ENCODE measurements around the gene RNF151. TPM values are rescaled to one million over a fixed set of nuclear protein-coding genes. Genes with fewer than 3 reads are reported as not detected.

The RNF151 gene
- total RNA-seq, 2 donors from 2014 or later = not detected

DNA sequence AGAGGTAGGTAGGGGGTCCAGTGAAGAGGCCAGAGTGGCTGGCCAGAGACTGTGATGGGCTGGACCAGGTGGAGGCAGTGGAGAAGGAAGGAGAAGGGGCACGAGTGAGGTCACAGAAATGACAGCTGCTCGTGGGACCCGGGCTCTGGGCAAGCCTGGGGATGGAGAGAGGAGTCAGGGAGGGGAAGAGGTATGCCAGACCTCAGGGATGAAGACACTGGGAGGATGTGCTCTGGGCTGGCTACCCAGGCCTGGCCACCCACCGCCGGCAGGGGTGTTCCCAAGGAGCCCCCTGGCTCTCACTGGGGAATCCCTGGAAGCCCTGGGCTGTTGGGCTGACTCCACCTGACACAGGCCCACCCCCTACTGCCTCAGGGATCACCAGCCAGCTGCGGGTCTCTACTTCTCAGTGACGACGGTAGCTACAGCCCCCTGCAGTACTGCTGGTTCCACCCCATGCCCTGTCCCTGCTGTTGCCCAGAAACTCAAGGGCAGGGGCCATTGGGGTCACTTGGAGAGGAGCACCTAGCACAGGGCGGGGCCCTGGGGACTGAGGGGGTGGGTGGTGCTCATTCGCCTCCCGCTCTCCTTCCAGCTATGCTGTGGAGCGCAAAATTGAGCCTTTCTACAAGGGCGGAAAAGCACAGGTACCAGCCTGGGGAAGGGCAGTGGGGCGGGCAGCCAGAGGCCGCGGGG, 7.0 kb downstream of the RNF151 start:
- no peaks in the 10 kb centered on the region for H3K9me3 Mint-ChIP-seq
- DNase-seq (ENCODE audit: low spot score) (no peak), ATAC-seq (no peak)
- H3K27ac Mint-ChIP-seq = no peak overlapping the region
- H3K4me1 Mint-ChIP-seq (ENCODE audit: low read depth in 2 of 2) = peaks cover 18 to 21% of the 10 kb centered on the region in 2 donors
- no peaks in the 10 kb centered on the region for H3K27me3 Mint-ChIP-seq
- no peaks in the 10 kb centered on the region for H3K36me3 Mint-ChIP-seq
- H3K4me3 Mint-ChIP-seq = no peak overlapping the region

DNA sequence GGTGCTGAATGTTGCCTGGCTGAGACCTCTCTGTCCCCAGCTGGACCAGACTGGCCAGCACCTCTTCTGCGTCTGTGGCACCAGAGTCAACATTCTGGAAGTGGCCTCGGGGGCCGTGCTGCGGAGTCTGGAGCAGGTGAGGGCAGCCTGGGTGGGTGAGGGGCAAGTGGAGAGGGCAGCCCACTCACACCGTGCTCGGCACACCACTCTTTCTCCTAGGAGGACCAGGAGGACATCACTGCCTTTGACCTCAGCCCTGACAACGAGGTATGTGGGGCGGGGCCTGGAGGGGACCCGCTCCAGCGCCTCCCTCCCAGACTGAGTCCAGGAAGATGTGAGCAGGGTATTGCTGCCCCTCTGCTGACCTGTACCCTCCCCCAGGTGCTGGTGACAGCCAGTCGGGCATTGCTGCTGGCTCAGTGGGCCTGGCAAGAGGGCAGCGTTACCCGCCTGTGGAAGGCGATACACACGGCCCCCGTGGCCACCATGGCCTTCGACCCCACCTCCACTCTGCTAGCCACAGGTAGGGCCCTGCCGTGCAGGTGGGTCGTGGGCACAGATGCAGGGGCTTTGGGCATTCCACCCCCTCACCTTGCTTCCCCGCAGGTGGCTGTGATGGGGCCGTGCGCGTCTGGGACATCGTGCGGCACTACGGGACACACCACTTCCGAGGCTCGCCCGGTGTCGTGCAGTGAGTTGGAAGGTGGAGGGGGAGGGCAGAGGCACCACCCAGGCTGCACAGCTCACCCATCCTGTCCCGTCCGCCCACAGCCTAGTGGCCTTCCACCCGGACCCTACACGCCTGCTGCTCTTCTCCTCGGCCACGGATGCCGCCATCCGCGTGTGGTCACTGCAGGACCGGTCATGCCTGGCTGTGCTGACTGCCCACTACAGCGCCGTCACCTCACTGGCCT, 7.8 kb downstream of the RNF151 start:
- ATAC-seq (no peak), DNase-seq (ENCODE audit: low spot score) (no peak)
- Mint-ChIP-seq H3K27me3 (no peaks in the 10 kb centered on the region), H3K4me1 (ENCODE audit: low read depth in 2 of 2) (peaks cover 18 to 21% of the 10 kb centered on the region in 2 donors), H3K36me3 (no peaks in the 10 kb centered on the region), H3K9me3 (no peaks in the 10 kb centered on the region), H3K27ac (no peak overlapping the region), H3K4me3 (no peak overlapping the region)

DNA sequence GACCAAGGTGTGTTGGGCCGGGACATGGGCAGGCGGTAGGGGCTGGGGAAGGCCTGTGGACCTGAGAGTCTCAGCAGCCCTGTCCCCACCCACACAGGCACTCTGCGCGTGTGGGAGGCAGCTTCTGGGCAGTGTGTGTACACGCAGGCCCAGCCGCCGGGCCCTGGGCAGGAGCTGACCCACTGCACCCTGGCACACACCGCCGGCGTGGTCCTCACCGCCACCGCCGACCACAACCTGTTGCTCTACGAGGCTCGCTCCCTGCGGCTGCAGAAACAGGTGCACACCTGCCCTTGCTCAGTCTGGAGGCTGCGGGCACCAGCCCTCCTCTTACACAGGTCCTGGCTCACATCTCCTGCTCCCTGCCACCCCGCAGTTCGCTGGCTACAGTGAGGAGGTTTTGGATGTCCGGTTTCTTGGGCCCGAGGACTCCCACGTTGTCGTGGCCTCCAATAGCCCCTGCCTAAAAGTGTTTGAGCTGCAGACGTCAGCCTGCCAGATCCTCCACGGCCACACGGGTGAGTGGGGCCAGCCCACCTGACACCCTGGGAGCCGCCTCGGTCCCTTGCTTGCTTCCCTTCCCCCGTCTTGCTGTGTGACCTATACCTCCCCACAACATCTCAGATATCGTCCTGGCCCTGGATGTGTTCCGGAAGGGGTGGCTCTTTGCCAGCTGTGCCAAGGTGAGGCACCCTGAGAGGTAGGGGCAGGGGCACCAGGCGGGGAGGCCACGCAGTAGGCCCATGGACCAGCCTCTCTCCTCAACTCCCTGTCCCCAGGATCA, 9.0 kb downstream of the RNF151 start:
- ATAC-seq (no peak), DNase-seq (ENCODE audit: low spot score) (no peak)
- Mint-ChIP-seq H3K4me3 (no peak overlapping the region), H3K27me3 (peaks cover 0 to 2% of the 10 kb centered on the region in 2 donors), H3K9me3 (no peaks in the 10 kb centered on the region), H3K4me1 (ENCODE audit: low read depth in 2 of 2) (peaks cover 18 to 21% of the 10 kb centered on the region in 2 donors), H3K36me3 (no peaks in the 10 kb centered on the region), H3K27ac (no peak overlapping the region)

DNA sequence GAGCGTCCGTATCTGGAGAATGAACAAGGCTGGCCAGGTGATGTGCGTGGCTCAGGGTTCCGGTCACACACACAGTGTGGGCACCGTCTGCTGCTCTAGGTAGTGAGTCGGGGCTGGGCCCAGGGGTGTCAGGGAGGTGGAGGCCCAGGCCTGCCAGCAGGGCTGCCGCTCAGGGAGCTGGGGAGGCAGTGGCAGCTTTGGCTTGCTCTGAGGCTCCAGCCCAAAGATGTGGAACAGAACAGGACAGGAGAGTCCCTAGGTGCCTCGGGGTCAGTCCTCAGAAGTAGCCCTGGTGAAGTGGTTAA, 9.5 kb downstream of the RNF151 start:
- Mint-ChIP-seq H3K27me3 (peaks cover 0 to 2% of the 10 kb centered on the region in 2 donors), H3K36me3 (no peaks in the 10 kb centered on the region), H3K4me1 (ENCODE audit: low read depth in 2 of 2) (peaks cover 14 to 15% of the 10 kb centered on the region in 2 donors), H3K9me3 (no peaks in the 10 kb centered on the region), H3K4me3 (no peak overlapping the region), H3K27ac (no peak overlapping the region)
- no peak for DNase-seq (ENCODE audit: low spot score)
- no peak for ATAC-seq

DNA sequence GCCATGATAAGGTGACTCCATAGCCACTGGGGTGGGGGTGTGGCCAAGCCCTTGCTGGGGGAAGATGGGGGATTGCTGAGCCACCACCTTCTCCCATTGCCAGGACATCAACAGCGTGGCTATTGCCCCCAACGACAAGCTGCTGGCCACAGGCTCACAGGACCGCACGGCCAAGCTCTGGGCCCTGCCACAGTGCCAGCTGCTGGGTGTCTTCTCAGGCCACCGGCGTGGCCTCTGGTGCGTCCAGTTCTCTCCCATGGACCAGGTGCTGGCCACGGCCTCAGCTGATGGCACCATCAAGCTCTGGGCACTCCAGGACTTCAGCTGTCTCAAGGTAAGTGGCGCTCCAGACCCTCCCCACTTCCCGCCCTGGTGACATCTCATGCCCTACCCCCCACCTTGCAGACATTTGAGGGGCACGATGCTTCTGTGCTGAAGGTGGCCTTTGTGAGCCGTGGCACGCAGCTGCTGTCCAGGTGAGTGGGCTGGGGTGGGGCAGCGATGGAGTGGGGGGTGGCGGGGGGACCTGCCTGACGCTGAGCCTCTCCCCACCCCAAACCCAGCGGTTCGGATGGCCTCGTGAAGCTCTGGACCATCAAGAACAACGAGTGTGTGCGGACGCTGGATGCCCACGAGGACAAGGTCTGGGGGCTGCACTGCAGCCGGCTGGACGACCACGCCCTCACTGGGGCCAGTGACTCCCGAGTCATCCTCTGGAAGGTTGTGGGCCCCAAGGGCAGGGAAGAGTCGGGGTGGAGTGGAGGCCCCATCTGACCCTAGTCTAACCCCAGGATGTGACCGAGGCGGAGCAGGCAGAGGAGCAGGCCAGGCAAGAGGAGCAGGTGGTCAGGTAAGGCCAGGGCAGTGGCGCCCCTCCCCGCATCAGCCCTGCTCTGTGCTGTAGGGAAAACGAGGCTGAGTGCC, 10.6 kb downstream of the RNF151 start:
- no peak overlapping the region for H3K4me3 Mint-ChIP-seq
- no peak for DNase-seq (ENCODE audit: low spot score)
- no peaks in the 10 kb centered on the region for H3K9me3 Mint-ChIP-seq
- H3K27me3 Mint-ChIP-seq = peaks cover 0 to 4% of the 10 kb centered on the region in 2 donors
- H3K36me3 Mint-ChIP-seq = no peaks in the 10 kb centered on the region
- H3K4me1 Mint-ChIP-seq (ENCODE audit: low read depth in 2 of 2) = peaks cover 5 to 8% of the 10 kb centered on the region in 2 donors
- ATAC-seq = no peak
- no peak overlapping the region for H3K27ac Mint-ChIP-seq

DNA sequence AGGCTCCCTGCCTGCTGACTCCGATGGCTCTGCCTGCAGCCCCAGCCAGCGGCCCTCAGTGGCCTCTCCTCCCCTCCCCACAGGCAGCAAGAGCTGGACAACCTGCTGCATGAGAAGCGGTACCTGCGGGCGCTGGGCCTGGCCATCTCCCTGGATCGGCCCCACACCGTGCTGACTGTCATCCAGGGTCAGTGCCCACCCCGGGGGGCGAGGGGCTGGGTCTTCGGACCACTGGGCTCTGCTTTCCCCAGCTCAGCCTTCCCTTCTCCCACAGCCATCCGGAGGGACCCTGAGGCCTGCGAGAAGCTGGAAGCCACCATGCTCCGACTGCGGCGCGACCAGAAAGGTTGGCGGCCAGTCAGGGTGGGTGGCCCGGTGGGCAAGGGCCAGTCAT, 11.2 kb downstream of the RNF151 start:
- no peak for ATAC-seq
- H3K9me3 Mint-ChIP-seq = no peaks in the 10 kb centered on the region
- H3K27ac Mint-ChIP-seq = no peak overlapping the region
- no peaks in the 10 kb centered on the region for H3K36me3 Mint-ChIP-seq
- no peak for DNase-seq (ENCODE audit: low spot score)
- peaks cover 4 to 8% of the 10 kb centered on the region in 2 donors for H3K4me1 Mint-ChIP-seq (ENCODE audit: low read depth in 2 of 2)
- H3K4me3 Mint-ChIP-seq = no peak overlapping the region
- H3K27me3 Mint-ChIP-seq = peaks cover 0 to 6% of the 10 kb centered on the region in 2 donors

DNA sequence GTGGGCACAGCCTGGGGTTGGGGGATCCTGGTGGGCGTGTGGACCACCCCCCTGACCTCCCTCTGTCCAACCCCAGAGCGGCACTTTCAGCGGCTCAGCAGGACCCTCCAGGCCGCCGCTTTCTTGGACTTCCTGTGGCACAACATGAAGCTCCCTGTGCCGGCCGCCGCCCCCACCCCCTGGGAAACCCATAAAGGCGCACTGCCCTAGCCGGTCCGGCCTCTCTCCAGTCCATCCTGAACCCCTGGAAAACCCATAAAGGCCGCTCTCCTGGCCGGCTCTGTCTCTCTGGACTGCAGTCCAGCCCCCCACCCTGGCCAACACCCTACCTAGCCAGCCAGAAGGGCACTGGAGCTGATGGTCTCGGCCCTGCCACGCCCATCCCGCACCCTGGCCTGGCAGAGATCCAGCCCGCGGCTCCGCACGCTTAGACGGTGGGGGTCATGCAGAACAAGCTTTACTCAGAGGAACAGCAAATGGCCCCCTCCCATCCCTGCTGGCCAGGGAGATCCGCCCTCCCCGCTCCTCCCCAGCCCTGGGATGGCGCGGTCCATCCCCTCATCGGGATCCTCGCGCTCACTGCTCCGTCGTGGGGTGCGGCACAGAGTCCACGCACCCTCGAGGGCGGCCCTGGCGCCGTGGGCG, 11.9 kb downstream of the RNF151 start:
- Mint-ChIP-seq H3K4me3 (no peak overlapping the region), H3K27ac (no peak overlapping the region), H3K4me1 (ENCODE audit: low read depth in 2 of 2) (peaks cover 0 to 9% of the 10 kb centered on the region in 2 donors), H3K27me3 (peaks cover 0 to 10% of the 10 kb centered on the region in 2 donors), H3K9me3 (no peaks in the 10 kb centered on the region), H3K36me3 (no peaks in the 10 kb centered on the region)
- no peak for DNase-seq (ENCODE audit: low spot score)
- no peak for ATAC-seq

DNA sequence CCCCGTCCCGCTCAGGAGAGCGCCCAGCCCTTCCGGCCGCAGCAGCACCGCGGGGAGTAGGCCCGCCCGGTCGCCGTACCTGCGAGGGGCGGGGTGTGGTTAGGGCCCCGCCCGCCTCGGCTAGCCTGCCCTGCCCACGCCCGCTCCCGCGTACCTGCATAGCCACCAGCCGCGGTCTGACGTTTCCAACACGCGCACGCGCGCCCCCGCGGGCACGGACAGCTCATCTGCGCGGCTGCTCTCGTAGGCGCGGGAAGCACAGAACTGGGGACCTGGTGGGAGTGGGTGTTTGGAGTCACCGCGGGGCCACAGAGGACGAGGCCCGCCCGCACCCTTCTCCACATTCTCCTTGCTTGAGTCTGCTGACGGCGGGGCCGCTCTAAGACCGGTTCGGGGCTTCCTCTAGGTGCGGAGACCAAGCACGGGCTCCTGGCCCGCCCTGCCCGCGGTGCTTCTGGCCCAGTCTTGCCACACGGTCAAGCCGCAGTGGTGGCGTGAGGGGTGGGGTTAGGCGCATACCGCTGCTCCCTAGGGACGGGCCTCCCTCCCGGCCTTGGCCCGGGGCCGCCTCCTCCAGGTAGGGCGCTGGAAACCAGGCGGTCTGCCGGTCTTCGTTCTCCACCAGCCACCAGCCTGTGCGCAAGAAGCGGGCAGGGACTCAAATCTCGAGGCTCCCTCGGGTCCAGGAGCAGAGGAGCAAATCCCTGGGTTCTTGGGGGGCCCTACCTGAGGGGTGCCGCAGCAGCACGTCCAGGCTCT, 12.8 kb downstream of the RNF151 start:
- peaks cover 0 to 10% of the 10 kb centered on the region in 2 donors for H3K27me3 Mint-ChIP-seq
- no peak overlapping the region for H3K4me3 Mint-ChIP-seq
- DNase-seq (ENCODE audit: low spot score) (no peak), ATAC-seq (no peak)
- no peak overlapping the region for H3K27ac Mint-ChIP-seq
- H3K9me3 Mint-ChIP-seq = no peaks in the 10 kb centered on the region
- peaks cover 0 to 9% of the 10 kb centered on the region in 2 donors for H3K4me1 Mint-ChIP-seq (ENCODE audit: low read depth in 2 of 2)
- no peaks in the 10 kb centered on the region for H3K36me3 Mint-ChIP-seq

DNA sequence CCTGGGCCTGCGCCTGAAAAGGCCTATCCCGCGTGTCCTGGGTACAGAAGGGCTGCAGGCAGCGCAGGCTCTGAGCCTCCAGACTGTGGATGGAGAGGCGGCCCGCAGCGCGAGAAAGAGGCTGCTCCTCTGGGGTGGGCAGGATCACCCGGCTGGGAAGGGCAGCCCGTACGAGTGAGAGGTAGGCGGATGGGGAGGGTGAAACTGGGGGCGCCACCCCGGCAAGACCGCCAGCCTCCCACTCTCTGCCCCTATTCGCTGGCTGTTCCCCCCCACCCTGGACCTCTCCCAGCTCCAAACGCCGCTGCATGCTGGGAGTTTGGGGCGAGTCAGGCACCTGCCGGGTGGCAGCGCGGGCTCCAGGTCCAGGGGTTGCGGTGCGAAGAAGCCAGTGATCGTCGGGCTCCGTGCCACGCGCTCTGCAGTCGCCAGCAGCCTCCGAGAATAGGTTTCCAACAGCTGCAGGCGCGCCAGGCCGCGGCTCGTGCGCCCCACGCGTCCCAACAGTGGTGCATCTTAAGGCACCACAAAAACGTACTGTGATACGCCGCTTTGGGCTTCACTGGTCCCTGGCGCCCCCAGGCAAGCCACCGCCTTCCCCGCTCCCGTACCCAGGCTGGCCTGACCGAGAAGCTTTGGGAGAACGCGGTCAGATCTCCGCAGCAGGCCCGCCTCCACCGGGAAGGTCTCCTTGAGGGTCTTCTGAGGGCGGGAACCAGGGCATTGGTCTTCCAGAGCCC, 13.5 kb downstream of the RNF151 start:
- H3K9me3 Mint-ChIP-seq = no peaks in the 10 kb centered on the region
- no peak overlapping the region for H3K27ac Mint-ChIP-seq
- H3K4me1 Mint-ChIP-seq (ENCODE audit: low read depth in 2 of 2) = peaks cover 0 to 13% of the 10 kb centered on the region in 2 donors
- H3K36me3 Mint-ChIP-seq = no peaks in the 10 kb centered on the region
- H3K27me3 Mint-ChIP-seq = peaks cover 0 to 10% of the 10 kb centered on the region in 2 donors
- DNase-seq (ENCODE audit: low spot score) (no peak), ATAC-seq (no peak)
- H3K4me3 Mint-ChIP-seq = no peak overlapping the region

DNA sequence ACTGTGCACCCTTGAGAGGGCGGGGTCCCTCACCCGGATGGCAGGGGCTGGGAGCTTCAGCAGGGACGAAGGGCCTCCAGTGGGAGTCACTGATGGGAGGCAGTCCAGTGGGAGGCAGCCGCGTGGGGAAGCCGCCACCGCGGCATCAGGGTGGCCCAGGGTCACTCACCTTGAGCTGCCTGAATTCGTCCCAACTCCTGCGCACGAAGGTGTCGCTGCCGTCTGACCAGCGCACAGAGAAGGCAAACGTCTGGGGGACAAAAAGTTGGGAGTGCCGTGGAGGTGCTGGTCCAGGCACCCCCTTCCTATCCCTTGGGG, 14.1 kb downstream of the RNF151 start:
- H3K27me3 Mint-ChIP-seq = peaks cover 0 to 10% of the 10 kb centered on the region in 2 donors
- H3K4me3 Mint-ChIP-seq = no peak overlapping the region
- H3K4me1 Mint-ChIP-seq (ENCODE audit: low read depth in 2 of 2) = peaks cover 0 to 13% of the 10 kb centered on the region in 2 donors
- DNase-seq (ENCODE audit: low spot score) (no peak), ATAC-seq (no peak)
- H3K27ac Mint-ChIP-seq = no peak overlapping the region
- no peaks in the 10 kb centered on the region for H3K9me3 Mint-ChIP-seq
- H3K36me3 Mint-ChIP-seq = no peaks in the 10 kb centered on the region

DNA sequence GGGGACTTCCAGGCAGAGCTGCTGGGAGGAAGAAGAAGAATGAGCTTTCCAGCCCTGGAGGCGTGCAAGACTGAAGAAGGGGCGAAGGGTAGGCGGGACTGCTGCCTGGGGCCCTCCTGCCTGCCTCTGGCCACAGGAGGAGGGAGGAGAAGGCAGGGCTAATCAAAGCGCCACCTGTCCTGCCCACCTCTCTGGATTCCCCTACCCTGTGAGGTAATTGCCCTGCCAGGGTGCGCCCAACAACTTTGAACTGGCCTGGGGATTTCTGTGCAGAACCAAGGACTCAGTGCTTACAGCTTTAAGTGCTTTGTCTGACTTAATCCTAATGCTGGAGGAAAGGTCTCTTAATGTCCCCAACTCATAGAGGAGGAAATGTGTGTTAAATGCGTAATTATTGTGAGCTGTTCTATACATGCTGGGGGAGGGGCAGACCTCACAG, 14.8 kb downstream of the RNF151 start, which contains the start of gene NOXO1:
Gene NOXO1, minus strand, starts transcription at position 72 of the 439 bp plus-strand sequence. CDS start 290 bp downstream, outside the sequence.
- ATAC-seq (no peak), DNase-seq (ENCODE audit: low spot score) (no peak)
- H3K27me3 Mint-ChIP-seq = peaks cover 0 to 10% of the 10 kb centered on the region in 2 donors
- no peaks in the 10 kb centered on the region for H3K36me3 Mint-ChIP-seq
- H3K4me1 Mint-ChIP-seq (ENCODE audit: low read depth in 2 of 2) = peaks cover 0 to 16% of the 10 kb centered on the region in 2 donors
- H3K4me3 Mint-ChIP-seq = peak within 1 kb of the TSS; percentile 75
- H3K27ac Mint-ChIP-seq = no peak within 1 kb of the TSS
- no peaks in the 10 kb centered on the region for H3K9me3 Mint-ChIP-seq

Data from natural killer cell treated with Interleukin-12 subunit alpha and Interleukin-12 subunit beta and Interleukin-15 and Interleukin-18, amount 100 ng/mL, for 72 hours (primary cell).